Central memory CD8-positive, alpha-beta T cell (primary cell): ENCODE data around the gene SPAG6.

Experiments used
- ATAC-seq: fragments of 150-1000 bp; cut with Tn5 transposase; replicated peaks from 2 replicates; pipeline ENCODE4 v1.10.0; 2022; ENCODE audit warnings: mild to moderate bottlenecking, moderate FRiP score, moderate number of reproducible peaks; ENCODE audit not compliant: poor library complexity, severe bottlenecking; ENCODE audit errors: extremely low read depth
- DNase-seq, 2 donors: peaks; one replicate each; pipeline ENCODE4 v3.0.0; 2021; ENCODE audit warnings: low spot score in 2 of 2
- H3K27ac Mint-ChIP-seq: one replicate; pipeline ENCODE4 v1.8.0; 2022; ENCODE audit warnings: low read depth, mild to moderate bottlenecking, moderate library complexity, mixed read lengths
- H3K27me3 Mint-ChIP-seq: one replicate; pipeline ENCODE4 v1.8.0; 2022; ENCODE audit warnings: mixed read lengths
- H3K36me3 Mint-ChIP-seq: one replicate; pipeline ENCODE4 v1.8.0; 2022; ENCODE audit warnings: mild to moderate bottlenecking, moderate library complexity, mixed read lengths; ENCODE audit not compliant: insufficient read depth
- H3K4me1 Mint-ChIP-seq: one replicate; pipeline ENCODE4 v1.8.0; 2022; ENCODE audit warnings: mixed read lengths
- H3K4me3 Mint-ChIP-seq: one replicate; pipeline ENCODE4 v1.8.0; 2022; ENCODE audit warnings: mild to moderate bottlenecking, moderate library complexity, mixed read lengths
- H3K9me3 Mint-ChIP-seq: one replicate; pipeline ENCODE4 v1.8.0; 2022; ENCODE audit warnings: mixed read lengths

SPAG6 gene

DNA sequence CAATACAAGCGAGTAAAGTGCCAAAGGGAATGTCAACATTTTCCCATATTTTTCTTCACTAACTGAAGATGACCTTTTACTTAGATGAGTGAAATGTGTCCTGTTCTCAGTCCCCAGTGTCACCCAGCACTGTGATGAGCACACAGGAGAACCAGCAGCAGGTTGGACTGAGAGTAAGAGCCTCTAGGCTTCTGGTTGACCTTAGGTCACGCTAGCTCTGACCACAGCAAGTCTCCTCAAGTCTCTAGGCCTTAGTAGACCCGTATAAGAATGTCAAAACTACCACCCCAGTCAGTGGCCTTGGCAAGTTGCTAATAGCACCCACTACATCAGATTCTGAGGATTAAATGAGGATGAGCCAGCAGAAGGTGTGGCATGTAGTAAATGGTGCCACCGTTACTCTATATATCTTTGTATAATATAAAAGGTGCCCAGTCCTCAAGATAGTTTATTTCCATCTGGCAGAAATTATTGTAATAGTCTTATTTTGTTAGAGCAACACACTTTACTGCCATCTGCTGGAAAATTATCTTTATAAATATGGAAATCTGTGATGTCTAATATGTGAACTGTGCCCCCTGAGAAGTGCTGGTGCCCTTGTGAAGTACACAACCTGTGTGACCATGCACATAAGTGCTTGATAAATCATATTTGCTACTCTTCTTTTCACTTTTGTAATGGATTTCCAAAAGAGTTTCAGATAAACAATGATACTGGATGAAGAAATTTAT lies 75.7 kb downstream of the SPAG6 start:
- Mint-ChIP-seq H3K27me3 (no peaks in the 10 kb centered on the region), H3K27ac (no peak overlapping the region), H3K4me3 (no peak overlapping the region), H3K36me3 (no peaks in the 10 kb centered on the region), H3K9me3 (no peaks in the 10 kb centered on the region), H3K4me1 (no peaks in the 10 kb centered on the region)
- ATAC-seq (no peak), DNase-seq (no peak)

DNA sequence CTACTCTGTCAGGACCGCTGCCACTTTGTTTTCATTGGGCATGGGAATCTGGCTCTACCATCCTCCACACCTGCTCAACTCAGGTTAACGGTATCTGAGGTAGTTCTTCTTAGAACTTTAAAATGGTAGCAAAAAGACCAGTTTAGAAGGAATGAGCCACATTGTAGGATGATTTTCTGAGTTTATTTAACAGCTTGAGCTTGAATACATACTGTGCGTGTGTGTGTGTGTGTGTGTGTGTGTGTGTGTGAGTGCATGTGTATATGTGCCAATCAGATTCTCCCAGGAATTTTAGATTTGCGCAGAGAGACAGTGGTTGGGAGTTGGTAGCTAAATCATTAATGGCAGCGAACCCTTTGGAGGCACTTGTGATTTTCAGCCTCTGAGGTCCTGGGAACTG lies 81.4 kb downstream of the SPAG6 start:
- H3K4me1 Mint-ChIP-seq, result no peaks in the 10 kb centered on the region
- H3K27ac Mint-ChIP-seq, result no peak overlapping the region
- no peak for DNase-seq
- H3K9me3 Mint-ChIP-seq, result no peaks in the 10 kb centered on the region
- no peak overlapping the region for H3K4me3 Mint-ChIP-seq
- H3K36me3 Mint-ChIP-seq, result no peaks in the 10 kb centered on the region
- H3K27me3 Mint-ChIP-seq, result peaks cover 48% of the 10 kb centered on the region
- ATAC-seq, result no peak

DNA sequence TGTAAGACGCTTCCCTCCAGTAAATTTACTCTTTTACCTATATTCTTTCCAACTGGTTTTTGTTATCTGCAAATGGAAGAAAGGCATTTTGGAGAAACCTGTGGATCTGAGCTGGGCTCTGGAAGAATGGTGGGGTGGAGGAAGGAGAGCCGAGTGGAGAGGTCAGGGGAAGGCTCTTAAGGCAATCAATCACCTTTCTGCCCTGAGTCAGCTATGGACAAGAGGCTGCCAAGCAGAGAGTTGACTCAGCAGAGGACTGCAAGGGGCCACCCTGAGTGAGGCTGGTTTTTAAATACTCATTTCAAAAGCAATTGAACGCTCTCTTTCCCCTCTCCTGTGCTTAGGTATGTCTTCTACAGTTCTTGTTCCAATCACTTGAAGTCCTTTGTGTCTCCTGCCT lies 81.8 kb downstream of the SPAG6 start:
- H3K36me3 Mint-ChIP-seq, result no peaks in the 10 kb centered on the region
- ATAC-seq (no peak), DNase-seq (no peak)
- H3K27me3 Mint-ChIP-seq, result peaks cover 48% of the 10 kb centered on the region
- H3K4me3 Mint-ChIP-seq, result no peak overlapping the region
- no peaks in the 10 kb centered on the region for H3K9me3 Mint-ChIP-seq
- H3K4me1 Mint-ChIP-seq, result no peaks in the 10 kb centered on the region
- no peak overlapping the region for H3K27ac Mint-ChIP-seq

DNA sequence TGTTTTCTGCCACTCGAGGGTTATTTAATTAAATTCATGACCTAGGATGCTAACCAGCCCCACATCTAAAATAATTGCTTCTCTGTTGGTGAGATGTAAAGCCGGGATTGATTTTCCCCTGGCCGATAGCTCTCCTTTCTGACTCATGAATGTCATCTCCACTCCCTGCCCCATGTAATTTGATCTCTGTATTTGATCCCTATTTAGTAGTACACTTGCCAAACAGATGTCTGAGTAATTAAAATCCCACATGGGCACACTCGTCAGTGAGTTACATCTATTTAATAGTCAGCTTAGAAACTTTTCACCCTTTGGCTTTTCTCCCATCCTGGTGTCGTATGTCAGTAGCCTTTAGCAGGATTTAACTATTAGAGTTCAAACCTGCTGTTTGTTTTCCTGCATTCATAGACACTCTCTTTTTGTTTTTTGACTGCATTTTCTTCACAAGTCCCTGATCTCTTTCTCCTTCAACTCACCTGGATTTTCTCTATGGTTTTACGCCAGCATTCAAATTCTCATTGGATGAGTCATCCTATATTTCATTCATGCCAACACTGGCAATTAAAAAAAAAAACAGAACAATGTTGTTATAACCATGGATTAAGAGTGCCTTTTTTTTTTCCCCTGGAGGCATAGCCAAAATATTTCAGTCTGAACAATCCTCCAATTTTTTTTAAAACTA lies 82.7 kb downstream of the SPAG6 start:
- Mint-ChIP-seq H3K4me3 (no peak overlapping the region), H3K27me3 (peaks cover 48% of the 10 kb centered on the region), H3K9me3 (no peaks in the 10 kb centered on the region), H3K4me1 (no peaks in the 10 kb centered on the region), H3K27ac (no peak overlapping the region), H3K36me3 (no peaks in the 10 kb centered on the region)
- no peak for DNase-seq
- ATAC-seq, result no peak

DNA sequence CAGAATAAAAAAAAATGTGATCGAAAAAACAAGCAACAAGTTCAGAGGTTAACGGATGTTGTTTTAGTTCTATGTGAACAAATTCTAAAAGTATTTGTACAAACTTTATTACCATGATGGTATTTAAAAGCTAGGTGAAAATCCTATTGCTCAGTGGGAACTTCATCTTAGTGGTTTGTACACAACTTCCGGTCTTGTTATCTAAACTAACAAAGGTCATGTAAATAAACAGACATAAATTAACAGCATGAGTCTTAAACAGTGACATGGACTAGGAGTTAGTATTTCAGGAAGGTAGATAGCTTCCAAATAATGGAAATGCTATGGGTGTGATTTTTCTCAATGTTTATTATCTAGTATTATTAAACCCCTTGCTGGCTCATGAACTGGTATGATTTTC lies 83.8 kb downstream of the SPAG6 start:
- H3K4me3 Mint-ChIP-seq, result no peak overlapping the region
- H3K9me3 Mint-ChIP-seq, result no peaks in the 10 kb centered on the region

DNA sequence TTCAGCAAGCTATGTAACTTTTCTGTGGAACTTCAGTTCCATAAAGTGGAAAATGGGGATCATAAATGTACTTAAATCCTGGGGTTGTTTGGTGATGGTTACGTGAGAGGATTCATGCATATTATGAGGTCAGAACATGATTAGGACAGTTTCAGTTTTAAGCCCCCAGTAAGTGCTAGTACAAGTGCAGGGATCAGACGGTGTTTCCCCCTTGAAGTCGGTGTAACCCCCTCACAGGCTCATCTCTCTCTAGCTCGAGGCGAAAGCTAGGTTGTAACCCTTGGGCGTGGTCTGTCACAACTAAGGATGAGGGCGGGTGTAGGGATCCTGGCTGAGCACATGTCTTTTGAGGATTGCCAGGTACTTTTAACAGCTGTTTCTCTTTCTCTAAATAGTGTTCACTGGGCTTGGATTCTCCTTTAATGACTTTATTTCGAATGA lies 84.7 kb downstream of the SPAG6 start:
- DNase-seq, result no peak
- Mint-ChIP-seq H3K4me3 (no peak overlapping the region), H3K27ac (no peak overlapping the region), H3K9me3 (no peaks in the 10 kb centered on the region), H3K27me3 (peaks cover 48% of the 10 kb centered on the region), H3K4me1 (no peaks in the 10 kb centered on the region), H3K36me3 (no peaks in the 10 kb centered on the region)
- no peak for ATAC-seq

More for the DNA sequence above, 83.8 kb downstream of the SPAG6 start:
- DNase-seq, result no peak
- H3K4me1 Mint-ChIP-seq, result no peaks in the 10 kb centered on the region
- H3K27me3 Mint-ChIP-seq, result peaks cover 48% of the 10 kb centered on the region
- H3K36me3 Mint-ChIP-seq, result no peaks in the 10 kb centered on the region
- no peak overlapping the region for H3K27ac Mint-ChIP-seq
- ATAC-seq, result no peak

DNA sequence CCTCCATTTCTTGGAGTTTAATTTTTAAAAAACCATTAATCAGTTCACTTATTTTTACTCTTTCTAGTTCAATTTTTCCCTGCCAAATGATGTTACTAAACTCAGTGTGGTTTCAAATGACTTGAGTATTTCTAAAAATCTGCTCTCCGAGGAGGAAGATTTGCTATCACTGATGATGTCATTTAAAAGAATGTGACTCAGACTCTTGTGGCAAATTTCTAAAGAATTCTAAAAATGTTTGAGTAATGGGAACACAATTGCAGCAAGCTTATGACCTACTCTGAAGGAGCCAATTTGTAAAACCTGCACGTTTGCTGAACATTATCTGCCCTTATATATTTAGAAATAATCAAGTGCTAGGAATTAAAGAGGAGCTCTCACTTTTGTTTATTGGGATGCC lies 88.6 kb downstream of the SPAG6 start:
- H3K9me3 Mint-ChIP-seq, result no peaks in the 10 kb centered on the region
- H3K27me3 Mint-ChIP-seq, result peaks cover 24% of the 10 kb centered on the region
- ATAC-seq, result no peak
- peaks cover 19% of the 10 kb centered on the region for H3K4me1 Mint-ChIP-seq
- no peak for DNase-seq
- no peak overlapping the region for H3K4me3 Mint-ChIP-seq
- peaks cover 11% of the 10 kb centered on the region for H3K36me3 Mint-ChIP-seq
- no peak overlapping the region for H3K27ac Mint-ChIP-seq

DNA sequence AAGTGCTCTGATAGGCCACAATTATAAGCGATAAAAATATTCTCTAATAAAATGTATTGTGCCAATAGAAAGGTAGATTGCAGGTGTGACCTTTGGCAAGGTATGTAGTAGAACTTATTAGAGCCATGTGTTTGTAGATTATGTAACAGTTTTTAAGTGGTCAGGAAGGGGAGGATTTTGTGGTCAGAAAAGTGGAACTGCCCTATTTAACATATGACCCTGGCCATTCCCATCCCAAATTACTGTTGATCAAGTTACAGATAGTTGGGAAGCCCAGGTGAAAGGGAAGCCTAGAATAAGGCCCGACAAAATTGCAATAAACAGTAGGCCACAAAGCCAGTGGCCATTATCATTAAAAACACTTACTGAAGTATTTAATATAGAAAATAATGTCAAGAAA lies 89.2 kb downstream of the SPAG6 start:
- Mint-ChIP-seq H3K9me3 (no peaks in the 10 kb centered on the region), H3K4me1 (peaks cover 24% of the 10 kb centered on the region), H3K27me3 (peaks cover 19% of the 10 kb centered on the region), H3K4me3 (no peak overlapping the region), H3K27ac (no peak overlapping the region), H3K36me3 (peaks cover 11% of the 10 kb centered on the region)
- DNase-seq, result no peak
- ATAC-seq, result no peak

DNA sequence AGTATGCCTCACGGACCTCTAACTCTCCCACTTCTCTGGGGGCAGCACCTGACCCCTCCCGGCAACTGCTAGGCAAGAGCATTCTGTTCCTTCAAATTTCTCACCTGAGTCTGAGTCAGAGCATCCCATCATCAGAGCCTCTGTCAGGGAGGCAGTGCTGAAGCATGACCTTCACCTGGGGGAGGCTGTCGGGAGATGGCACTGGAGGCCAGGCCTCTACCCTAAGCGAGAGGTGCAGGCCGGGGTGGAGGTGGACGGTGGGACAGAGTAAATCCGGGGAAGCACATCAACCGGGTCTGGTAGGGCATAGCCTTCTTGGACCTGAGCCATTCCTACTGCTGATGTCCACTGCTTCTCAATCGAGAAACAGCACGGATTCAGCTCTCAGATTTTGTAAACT lies 90.4 kb downstream of the SPAG6 start:
- Mint-ChIP-seq H3K4me1 (peaks cover 33% of the 10 kb centered on the region), H3K27ac (peak overlapping the region; percentile 97), H3K36me3 (peaks cover 11% of the 10 kb centered on the region), H3K4me3 (peak overlapping the region; percentile 17), H3K9me3 (no peaks in the 10 kb centered on the region), H3K27me3 (peaks cover 7% of the 10 kb centered on the region)
- DNase-seq, result no peak
- ATAC-seq, result no peak

DNA sequence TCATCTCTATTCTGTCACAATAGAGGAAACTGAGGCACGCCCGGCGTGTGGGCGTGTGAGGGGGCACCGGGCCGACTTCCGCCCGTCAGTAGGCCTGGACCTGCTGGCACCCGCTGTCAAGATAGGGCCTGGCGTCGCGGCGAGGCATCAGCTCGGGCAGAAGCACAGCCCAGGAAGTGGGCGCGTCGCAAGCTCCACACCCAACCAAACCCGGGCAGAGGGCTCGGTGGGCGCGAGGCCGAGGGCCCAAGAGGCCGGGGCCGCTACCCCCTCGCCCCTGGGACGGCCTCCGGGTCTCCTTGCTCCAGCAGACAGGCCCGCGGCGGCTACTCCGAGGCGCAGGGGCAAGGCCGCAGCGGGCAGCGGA lies 91.2 kb downstream of the SPAG6 start:
- Mint-ChIP-seq H3K4me1 (peaks cover 38% of the 10 kb centered on the region), H3K9me3 (no peaks in the 10 kb centered on the region), H3K27ac (peak overlapping the region; percentile 97), H3K4me3 (peak overlapping the region; percentile 88), H3K36me3 (peaks cover 13% of the 10 kb centered on the region), H3K27me3 (no peaks in the 10 kb centered on the region)
- peak; percentile 47 for ATAC-seq
- no peak for DNase-seq

DNA sequence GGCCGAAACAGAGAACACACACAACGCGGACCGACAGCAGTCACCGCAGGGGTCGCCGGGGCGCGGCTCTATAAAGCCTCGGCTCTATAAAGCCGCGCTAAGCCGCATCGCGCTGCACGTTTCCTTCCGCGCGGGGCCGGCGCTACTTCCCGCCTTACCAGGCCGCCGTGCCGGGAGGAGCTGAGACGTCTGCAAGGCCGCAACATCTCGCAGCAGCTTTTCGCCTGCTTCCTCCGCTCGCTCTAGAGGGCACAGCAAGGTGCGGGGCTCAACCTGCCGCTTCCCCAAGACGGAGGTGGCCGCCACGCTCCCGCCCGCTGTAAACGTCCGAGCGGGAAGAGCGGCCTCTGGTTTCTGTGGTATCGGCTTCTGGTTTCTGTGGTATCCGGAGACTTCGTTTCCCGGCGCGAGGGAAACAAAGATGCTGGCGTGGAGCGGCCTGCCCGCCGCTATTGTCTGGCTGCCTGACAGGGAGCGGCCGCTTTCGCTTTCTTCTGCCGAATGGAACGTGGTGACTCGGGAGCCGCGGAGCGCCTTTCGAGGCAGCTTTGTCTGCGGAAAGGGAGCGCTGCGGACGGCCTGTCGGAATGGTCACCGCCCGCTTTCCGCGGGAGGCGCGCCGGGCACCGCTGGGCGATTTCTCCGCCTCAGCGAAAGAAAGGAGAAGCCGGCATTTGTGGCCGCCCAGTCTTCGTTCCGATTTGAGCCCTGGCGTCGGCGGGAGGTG lies 91.8 kb downstream of the SPAG6 start:
- Mint-ChIP-seq H3K27me3 (no peaks in the 10 kb centered on the region), H3K4me3 (peak overlapping the region; percentile 88), H3K27ac (peak overlapping the region; percentile 97), H3K9me3 (no peaks in the 10 kb centered on the region), H3K4me1 (peaks cover 38% of the 10 kb centered on the region), H3K36me3 (peaks cover 13% of the 10 kb centered on the region)
- DNase-seq (peak; percentile 85 to 88), ATAC-seq (peak; percentile 88)

DNA sequence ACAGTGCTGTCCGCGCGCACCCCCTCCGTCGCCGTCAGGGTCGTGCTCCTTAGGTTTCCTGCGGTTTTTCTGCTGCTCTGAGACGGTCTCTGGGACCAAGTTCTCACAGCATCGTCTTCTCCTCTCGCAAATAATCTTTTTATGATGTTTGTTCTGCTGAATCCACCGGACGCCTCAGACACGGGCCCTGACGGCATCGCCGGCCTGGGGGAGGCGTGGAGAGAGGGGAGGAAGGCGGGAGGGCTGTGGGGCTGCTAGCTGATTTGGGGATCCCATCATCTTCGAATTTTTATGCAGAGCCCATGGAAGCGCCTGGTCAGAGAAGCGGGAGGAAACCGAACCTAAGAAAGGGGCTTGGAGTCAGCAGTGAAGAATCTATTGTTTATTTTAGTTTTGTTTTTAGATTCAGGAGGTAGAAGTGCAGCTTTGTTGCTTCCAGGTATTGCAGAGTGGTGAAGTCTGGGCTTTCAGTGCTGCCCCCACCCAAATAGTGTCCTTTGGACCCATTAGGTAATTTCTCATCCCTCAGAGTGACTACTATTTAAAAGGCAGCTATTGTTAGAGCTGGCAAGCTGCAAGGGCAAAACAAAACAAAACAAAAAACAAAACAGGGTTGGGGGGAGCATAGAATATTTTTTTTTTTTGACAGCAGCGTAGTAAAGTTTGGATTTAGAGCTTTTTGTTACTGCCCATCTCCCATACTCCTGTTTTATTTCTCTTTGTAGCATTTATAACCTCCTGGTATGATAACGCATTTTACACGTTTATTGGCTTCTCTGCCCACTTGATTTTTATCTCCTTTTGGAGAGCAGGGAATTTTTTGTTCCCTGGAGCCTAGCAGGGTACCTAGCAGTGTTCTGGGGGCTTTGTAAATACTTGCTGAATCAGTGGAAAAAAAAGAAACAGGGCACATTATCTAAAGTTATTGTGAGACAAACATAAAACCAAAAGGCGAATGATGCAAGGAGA lies 92.6 kb downstream of the SPAG6 start:
- peak overlapping the region; percentile 97 for H3K27ac Mint-ChIP-seq
- peak; percentile 26 for ATAC-seq
- H3K4me3 Mint-ChIP-seq, result peak overlapping the region; percentile 88
- no peaks in the 10 kb centered on the region for H3K27me3 Mint-ChIP-seq
- peaks cover 38% of the 10 kb centered on the region for H3K4me1 Mint-ChIP-seq
- DNase-seq, result no peak
- H3K9me3 Mint-ChIP-seq, result no peaks in the 10 kb centered on the region
- H3K36me3 Mint-ChIP-seq, result peaks cover 13% of the 10 kb centered on the region
